Transverse colon (tissue), 3 donors: ENCODE measurements around the gene ENOX1.

Experiments used
- CTCF ChIP-seq, 5 experiments: fragments of 200-600 bp in 3 of 5; fragments of 450-650 bp in 2 of 5; sonication (generic) in 3 of 5; IDR thresholded peaks; 1 replicate in 2 of 5; 2 replicates in 3 of 5; pipeline ENCODE4 v1.5.1; 2016 to 2017; ENCODE audit warnings: antibody characterized with exemption in 5 of 5, inconsistent platforms in 3 of 5, mild to moderate bottlenecking in 2 of 5, moderate library complexity in 1 of 5
- EP300 ChIP-seq: sonication (generic); formaldehyde crosslinking; IDR thresholded peaks from one replicate; pipeline ENCODE4 v1.6.1; 2017; ENCODE audit warnings: antibody characterized with exemption, low read depth
- POLR2A ChIP-seq: fragments of 450-650 bp; IDR thresholded peaks from one replicate; pipeline ENCODE4 v1.6.1; 2016; ENCODE audit warnings: antibody characterized with exemption, mild to moderate bottlenecking, moderate library complexity

- TF ChIP-seq CTCF (IDR thresholded peaks at IDR 0.05): no peak
- no peak for TF ChIP-seq EP300
- TF ChIP-seq POLR2A: no peak
Observed at GRCh38 chr13:43432958-43433357, 353.8 kb downstream of the ENOX1 start.
